ENCODE data around the gene EXOG.

DNA sequence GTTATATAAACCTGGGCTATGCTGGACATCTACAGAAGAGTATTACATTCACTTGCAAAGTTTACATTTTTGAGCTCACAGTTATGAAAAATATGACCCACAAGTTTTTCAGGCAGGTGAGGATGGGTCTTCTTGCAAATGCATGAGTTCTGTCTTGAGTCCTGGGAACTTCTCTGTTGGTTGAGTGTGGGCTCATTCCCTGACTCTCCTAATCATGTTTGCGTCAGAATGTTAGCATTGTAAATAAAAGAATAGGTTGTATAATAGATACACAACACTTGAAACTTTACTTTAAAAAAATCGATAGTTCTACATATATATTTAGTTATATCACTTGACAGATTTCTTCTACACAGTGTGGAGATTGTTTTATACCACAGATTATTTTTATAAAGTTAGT lies 7.2 kb upstream of the EXOG start:
- TF ChIP-seq, protein P1, sequence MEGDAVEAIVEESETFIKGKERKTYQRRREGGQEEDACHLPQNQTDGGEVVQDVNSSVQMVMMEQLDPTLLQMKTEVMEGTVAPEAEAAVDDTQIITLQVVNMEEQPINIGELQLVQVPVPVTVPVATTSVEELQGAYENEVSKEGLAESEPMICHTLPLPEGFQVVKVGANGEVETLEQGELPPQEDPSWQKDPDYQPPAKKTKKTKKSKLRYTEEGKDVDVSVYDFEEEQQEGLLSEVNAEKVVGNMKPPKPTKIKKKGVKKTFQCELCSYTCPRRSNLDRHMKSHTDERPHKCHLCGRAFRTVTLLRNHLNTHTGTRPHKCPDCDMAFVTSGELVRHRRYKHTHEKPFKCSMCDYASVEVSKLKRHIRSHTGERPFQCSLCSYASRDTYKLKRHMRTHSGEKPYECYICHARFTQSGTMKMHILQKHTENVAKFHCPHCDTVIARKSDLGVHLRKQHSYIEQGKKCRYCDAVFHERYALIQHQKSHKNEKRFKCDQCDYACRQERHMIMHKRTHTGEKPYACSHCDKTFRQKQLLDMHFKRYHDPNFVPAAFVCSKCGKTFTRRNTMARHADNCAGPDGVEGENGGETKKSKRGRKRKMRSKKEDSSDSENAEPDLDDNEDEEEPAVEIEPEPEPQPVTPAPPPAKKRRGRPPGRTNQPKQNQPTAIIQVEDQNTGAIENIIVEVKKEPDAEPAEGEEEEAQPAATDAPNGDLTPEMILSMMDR (IDR thresholded peaks at IDR 0.05) = no peak
- TF ChIP-seq POLR2A (IDR thresholded peaks at IDR 0.05) = no peak

Measured in lower leg skin (tissue), 3 donors.